Stimulated activated CD8-positive, alpha-beta memory T cell treated with anti-CD3 and anti-CD28 coated beads, Interleukin-12 subunit alpha, Interleukin-12 subunit beta, amount 100 ng/mL, for 1 hour (primary cell): ENCODE results near the gene ITGA3.

Source experiments
- DNase-seq: peaks from one replicate; pipeline ENCODE4 v3.0.0-alpha.2; 2020; ENCODE audit warnings: low read depth

The ITGA3 gene

DNA sequence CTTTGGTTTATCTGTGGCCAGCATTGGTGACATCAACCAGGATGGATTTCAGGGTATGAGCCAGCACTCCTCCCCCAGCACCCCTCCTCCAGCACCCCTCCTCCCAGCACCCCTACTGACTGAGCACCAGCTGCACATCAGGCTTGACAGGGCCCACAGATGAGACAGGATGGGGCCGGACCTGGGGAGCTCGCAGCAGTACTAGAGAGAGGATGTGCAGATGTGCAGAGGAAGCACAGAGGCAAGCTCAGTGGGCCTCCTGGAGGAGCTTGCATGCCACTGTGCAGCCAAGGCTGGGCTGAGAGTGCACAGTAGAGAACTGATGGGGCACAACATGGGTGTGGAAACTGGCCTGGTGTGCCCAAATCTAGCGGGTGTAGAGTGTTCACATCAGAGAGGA, 16.2 kb downstream of the ITGA3 start:
- no peak for DNase-seq

DNA sequence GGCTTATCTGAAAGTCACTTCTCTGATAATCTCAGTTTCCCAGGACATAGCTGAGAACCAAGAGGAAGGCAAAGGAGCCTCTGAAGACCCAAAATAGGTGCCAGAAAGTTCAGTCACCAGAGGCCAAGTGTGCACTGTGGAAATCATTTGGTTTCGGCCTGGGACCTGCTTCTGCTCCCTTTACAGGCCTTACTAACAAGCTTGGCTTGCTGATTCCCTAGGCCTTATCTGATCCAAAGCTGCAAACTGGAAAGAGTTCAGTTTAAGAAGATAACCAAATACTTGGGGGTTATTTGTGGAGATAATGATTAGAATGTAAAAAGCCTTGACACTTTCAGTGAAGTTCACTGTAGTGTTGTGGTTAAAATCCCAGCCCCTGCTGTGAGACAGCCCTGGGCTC, 17.0 kb downstream of the ITGA3 start:
- DNase-seq, result no peak

DNA sequence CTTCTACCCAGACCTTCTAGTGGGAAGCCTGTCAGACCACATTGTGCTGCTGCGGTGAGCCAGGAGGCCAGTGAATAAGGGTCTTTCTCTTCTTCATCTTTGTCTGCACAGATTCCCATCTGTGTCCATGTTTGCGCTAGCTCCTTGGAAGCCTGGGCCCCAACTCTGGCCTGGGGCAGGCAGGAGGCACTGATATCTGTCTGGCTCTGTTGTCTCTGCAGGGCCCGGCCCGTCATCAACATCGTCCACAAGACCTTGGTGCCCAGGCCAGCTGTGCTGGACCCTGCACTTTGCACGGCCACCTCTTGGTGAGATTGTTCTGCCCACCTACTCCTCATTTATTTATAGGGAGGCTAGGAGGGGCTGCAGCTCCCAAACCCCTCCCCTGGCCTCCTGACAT, 18.3 kb downstream of the ITGA3 start:
- DNase-seq, result no peak

DNA sequence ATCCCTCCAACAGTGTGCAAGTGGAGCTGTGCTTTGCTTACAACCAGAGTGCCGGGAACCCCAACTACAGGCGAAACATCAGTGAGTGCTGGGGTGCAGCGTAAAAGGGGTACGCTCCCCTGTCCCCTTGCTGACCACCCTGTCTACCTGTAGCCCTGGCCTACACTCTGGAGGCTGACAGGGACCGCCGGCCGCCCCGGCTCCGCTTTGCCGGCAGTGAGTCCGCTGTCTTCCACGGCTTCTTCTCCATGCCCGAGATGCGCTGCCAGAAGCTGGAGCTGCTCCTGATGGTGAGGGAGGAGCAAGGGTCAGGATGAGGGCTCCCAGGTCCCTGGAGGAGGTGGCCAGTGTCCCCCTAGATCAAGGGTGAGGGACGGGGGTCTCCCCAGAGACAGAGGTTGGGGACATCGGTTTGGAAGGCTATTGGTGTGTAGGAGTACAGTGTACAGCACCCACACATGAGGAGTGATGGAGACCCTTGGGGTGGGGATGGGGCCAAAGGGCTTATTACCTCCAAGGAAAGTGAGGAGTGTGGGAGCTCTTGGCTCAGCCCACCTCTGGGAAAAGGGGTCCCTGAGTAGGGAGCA, 19.6 kb downstream of the ITGA3 start:
- DNase-seq, result no peak

DNA sequence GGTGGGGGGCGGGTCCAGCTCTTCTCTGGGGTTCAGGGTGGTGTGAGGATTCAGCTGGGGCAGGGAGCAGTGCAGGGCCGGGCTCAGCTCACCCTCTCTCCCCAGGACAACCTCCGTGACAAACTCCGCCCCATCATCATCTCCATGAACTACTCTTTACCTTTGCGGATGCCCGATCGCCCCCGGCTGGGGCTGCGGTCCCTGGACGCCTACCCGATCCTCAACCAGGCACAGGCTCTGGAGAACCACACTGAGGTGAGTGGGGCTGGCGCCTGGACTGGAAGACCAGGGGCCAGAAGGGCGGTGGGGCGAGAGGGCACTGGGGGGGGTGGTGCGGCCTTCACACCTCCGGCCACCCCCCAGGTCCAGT, 20.3 kb downstream of the ITGA3 start:
- no peak for DNase-seq

DNA sequence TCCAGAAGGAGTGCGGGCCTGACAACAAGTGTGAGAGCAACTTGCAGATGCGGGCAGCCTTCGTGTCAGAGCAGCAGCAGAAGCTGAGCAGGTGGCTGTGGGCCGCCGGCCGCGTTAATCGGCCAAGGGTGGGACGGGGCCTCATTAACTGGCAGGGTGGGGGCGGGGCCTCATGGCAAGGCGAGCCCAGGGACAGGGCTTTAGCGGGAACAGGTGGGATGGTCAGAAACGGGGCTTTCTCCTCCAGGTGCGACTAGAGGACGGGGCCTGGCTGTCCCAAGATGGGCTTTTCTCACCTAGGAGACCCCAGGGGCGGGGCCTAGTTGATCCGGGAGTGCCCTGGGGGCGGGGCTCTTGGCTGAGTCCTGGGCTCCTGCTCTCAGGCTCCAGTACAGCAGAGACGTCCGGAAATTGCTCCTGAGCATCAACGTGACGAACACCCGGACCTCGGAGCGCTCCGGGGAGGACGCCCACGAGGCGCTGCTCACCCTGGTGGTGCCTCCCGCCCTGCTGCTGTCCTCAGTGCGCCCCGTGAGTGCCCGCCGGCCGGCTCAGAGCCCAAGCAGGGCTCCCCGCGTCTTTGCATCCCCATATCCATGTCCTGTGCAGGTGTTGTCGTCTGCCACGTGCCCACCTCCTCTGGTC, 20.8 kb downstream of the ITGA3 start:
- no peak for DNase-seq

DNA sequence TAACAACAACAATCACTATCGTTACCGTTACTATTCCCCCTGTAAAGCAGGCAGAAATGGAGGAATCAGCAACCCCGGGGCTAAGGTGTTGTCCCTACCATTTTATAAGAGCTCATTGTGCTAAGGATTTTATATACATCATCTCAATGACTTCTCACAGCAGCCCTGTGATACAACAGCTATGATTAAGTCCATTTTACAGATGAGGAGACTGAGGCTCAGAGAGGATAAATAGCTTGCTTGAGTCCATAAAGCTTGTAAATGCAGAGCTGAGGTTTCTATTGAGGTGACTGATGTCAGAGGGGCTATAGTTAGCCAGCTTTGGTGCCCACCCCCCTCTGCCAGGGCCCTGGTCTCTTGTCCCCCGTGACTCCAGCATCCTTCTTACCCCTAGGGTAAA, 22.5 kb downstream of the ITGA3 start:
- DNase-seq, result no peak

DNA sequence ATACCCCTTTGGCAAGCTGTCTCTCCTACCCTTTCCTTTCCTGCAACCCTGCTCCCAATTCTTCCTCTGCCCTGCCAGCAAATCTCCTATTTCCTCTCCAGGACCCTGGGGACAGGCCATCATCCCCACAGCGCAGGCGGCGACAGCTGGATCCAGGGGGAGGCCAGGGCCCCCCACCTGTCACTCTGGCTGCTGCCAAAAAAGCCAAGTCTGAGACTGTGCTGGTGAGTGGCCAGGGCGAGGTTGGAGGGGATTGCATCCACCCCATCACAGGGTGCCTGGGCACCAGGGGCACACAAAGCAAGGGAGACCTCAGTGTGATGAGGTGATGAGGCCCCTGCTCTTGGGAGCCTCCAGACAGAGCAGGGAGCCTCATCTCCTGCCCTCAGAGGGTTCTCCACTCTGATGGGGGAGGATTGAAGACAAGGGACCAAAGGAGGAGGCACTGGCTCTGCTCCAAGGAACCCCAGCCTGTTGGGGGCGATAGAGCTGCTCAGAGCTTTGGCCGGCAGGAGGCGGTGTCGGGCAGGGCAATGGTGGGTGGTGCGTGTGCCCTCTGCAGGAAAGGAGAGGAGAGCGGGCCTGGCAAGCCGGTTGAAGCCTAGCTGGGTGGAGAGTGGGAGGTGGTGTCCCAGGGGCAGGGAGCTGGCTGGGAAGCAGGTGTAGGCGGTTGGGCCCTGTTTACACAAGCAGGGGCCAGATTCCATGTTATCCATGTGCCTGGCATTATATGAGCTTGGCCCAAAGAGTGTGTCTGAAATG, 23.6 kb downstream of the ITGA3 start:
- DNase-seq, result no peak

DNA sequence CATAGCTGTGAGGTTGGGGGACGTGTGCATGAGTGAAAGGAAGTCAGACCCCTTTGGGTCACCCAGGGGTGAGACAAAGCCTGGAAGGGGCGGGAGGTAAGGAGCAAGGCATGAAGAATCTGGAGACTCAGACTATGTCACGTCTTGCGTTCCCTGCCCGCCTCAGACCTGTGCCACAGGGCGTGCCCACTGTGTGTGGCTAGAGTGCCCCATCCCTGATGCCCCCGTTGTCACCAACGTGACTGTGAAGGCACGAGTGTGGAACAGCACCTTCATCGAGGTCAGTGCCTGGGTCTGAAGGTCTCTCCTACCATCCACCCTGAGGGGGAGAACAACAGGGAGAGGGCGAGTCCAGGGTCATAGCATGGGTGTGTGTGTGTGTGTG, 24.2 kb downstream of the ITGA3 start:
- DNase-seq, result no peak

DNA sequence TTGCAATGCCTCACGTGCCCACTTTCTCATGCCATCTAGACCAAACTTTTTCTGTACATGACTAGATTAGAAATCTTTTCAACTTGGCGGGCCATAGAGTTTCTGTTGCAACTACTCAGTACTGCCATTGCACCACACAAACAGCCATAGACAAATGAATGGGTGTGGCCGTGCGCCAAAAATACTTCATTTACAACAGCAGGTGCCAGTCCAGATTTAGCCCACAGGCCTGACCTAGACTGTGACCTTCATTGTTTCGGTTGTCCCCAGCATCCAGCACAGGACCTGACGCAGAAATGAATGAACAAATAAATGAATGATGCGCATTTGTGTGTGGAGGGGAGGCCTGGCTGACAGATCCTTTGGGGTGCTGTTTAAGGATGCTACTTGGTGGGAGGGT, 24.9 kb downstream of the ITGA3 start:
- no peak for DNase-seq

DNA sequence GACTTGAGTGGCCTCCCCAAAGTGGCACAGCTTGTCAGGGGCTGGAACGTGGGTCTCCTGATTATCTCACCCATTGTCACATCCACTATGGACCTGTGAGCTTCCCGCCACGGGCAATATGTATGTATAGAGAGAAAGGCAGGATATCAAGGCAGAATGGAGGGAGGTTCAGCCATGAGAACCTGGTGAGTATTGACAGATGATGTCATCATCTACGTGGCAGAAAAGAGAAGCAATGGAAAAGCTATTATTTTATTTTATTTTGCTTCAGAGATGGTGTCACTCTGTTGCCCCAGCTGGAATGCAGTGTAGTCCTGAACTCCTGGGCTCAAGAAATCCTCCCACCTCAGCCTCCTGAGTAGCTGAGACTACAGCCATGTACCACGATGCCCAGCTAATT, 25.8 kb downstream of the ITGA3 start:
- no peak for DNase-seq

DNA sequence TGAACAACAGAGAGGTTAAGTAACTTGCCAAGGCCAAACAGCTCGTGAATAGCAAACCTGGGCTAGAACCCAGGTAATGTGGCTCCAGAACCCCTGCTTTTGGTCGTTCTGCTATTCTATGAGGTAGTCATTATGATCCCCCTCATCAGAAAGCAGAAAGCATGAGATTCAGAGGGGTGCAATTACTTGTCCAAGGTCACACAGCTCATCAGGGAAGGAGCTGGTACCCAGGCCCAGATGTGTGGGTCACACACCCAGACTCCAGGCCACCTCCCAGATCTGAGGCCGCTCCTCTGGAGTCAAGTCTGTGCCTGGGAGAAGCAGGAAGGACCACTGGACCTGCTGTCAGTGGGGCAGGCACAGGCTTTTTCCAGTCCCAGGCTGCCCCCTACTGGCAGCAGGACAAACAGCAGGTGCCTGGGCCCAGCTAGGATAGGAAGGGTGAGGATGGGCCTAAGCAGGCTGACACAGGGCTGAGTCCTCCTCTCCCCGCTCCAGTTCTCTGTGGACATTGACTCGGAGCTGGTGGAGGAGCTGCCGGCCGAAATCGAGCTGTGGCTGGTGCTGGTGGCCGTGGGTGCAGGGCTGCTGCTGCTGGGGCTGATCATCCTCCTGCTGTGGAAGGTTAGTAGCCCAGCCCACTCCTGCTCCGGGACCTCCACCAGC, 31.5 kb downstream of the ITGA3 start:
- peak; percentile 62 for DNase-seq

DNA sequence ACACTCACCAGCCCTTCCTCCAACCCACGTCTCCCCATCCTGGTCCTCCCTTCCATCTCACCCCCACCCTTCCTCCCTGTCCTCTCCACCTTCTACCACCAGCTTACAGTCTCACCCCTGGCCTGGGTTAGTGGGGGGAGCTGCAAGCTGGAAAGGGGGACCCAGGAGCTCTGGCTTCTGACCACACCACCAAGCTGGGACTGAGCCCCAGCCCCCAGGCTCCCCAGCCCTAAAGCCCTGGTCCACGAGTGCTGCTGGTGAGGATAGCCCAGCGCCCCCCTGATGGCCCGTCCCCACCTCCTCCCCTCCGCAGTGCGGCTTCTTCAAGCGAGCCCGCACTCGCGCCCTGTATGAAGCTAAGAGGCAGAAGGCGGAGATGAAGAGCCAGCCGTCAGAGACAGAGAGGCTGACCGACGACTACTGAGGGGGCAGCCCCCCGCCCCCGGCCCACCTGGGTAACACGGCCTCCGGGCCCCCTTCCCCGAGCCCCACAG, 32.0 kb downstream of the ITGA3 start:
- no peak for DNase-seq

DNA sequence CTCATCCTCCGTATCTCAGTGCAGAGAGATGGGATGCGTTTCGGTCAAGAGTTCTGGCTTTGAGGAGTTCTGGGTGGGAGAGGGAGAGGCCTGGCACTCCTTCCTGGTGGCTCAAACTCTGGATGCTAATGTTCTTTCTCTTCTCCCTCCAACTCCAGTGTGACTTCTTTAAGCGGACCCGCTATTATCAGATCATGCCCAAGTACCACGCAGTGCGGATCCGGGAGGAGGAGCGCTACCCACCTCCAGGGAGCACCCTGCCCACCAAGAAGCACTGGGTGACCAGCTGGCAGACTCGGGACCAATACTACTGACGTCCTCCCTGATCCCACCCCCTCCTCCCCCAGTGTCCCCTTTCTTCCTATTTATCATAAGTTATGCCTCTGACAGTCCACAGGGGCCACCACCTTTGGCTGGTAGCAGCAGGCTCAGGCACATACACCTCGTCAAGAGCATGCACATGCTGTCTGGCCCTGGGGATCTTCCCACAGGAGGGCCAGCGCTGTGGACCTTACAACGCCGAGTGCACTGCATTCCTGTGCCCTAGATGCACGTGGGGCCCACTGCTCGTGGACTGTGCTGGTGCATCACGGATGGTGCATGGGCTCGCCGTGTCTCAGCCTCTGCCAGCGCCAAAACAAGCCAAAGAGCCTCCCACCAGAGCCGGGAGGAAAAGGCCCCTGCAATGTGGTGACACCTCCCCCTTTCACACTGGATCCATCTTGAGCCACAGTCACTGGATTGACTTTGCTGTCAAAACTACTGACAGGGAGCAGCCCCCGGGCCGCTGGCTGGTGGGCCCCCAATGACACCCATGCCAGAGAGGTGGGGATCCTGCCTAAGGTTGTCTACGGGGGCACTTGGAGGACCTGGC, 33.3 kb downstream of the ITGA3 start:
- no peak for DNase-seq

DNA sequence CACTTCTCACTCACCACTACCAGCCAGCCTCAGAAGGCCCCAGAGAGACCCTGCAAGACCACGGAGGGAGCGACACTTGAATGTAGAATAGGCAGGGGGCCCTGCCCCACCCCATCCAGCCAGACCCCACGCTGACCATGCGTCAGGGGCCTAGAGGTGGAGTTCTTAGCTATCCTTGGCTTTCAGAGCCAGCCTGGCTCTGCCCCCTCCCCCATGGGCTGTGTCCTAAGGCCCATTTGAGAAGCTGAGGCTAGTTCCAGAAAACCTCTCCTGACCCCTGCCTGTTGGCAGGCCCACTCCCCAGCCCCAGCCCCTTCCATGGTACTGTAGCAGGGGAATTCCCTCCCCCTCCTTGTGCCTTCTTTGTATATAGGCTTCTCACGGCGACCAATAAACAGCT, 34.2 kb downstream of the ITGA3 start:
- DNase-seq, result no peak

DNA sequence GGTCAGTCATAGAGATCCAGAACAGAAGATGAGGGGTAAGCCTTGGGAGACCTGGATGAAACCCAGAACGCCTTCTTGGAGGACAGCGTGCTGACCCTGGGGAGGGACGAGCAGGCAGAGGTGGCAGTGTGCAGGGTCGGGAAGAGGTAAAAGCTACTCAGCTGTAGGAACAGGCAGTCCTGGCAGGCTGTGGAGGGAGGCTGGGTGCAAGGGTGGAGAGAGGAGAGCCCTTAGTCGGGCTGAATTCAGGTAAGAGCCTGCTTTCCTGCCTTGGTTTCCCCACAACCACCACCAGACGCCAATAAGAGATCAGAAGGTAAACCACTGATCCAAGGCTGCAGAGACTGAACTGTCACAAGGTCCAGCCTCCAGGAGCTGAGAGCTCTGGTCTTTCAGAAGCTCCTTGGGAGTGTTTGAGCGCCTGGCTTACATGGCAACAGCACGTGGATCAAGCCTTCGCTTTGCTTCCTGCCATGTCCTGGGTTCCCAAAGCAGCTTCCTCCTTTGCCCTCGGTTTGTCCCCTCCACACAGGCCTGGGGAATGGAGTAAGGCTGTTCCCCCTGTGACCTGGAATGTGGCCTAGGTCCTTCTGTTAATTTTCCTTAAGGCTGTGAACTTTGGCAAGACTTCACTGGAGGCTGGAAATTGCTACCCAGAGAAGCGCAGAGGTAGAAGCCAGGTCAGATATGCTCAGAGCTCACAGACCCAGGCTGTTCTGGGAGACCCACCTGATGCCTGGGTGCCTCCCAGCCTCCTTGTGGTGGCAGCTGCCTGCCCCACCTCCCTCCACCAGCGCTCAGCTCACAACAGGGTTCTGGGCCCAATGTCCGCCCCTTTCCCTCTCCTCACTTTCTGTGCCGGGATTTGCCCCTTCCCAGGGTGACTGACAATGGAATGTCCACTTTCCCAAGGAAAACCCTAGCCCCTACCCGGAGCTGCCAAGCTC, 35.3 kb downstream of the ITGA3 start:
- no peak for DNase-seq

DNA sequence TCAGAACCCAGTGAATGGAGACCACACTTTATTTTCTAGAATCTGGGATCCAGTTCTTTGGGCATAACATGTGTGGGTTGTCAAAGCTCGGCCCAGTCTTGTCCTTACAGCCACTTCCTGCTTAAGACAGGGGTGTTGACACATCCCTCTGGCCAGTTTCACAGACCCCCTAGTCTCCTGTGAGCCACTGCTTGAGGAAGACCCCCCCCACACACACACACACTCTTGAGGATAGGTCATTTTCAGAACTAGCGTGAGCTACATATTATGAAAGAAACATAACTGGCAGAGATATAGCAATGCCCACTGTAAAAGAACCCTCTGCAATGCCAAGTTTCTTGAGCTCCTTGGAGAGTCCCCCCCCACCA, 36.0 kb downstream of the ITGA3 start:
- no peak for DNase-seq

DNA sequence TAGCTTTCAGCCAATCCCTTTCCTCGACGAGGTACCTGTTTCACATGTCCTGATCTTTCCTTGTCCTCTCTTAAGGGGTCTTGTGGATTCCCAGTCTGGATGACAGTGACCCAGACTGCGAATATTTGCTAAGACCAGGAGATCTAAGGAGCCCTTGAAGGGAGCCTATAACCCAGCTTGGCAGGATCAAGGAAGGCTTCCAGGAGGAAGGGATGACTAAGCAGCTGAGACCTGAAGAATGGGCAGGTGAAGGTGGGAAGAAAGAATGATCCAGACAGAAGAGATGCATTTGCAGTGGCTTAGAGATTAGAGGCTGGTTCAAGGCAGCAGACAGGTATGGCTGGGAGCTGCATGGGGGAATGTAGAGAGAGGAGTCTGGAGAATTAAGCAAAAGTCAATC, 37.3 kb downstream of the ITGA3 start:
- no peak for DNase-seq

DNA sequence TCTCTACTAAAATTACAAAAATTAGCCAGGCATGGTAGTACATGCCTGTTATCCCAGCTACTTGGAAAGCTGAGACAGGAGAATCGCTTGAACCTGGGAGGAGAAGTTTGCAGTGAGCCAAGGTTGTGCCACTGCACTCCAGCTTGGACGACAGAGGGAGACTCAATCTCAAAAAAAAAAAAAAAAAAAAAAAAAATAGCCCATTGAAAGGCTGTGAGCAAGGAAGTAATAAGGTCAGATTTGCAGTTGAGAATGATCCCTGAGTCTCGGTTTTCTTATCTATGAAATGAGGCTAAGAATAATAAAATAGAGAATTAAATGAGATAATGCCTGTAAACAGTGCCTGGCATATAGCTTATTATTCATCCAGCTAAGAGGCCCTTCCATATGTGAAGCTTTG, 37.9 kb downstream of the ITGA3 start:
- DNase-seq, result no peak

DNA sequence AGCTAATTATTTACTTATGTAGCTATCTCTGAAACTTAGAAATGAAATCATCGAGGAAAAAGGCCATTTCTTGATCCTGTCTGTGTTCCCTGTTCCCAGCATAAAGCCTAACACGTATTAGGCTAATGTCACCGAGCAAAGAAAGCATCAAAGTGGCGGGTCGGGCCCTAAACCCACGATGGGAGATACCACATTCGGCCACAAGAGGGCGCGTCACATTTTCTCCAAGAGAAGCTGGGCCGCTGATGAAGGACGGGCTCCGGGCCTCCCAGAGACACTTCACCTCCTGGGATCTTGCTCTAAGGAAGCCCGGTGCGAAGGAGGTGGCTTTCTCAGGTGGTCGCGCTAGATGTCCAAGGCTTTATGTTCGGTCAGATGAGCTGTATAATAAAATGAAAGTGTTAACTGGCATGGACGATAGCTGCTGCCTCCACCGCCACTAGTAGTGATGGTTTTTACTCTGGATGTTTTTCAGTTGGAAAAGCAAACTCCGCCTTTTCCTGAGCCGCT, 38.4 kb downstream of the ITGA3 start:
- DNase-seq, result peak; percentile 90
